ENCODE data around the gene ZBTB20. TPM values are rescaled to one million over a fixed set of nuclear protein-coding genes. Genes with fewer than 3 reads are reported as not detected.

Gene ZBTB20
- total and polyA plus RNA-seq, 8 donors: 0.15 to 149 (median 38.5) TPM

- Histone ChIP-seq H3K27me3 (no peaks in the 10 kb centered on the region), H3K4me3 (no peak overlapping the region), H3K9me3 (no peaks in the 10 kb centered on the region), H3K36me3 (peaks cover 0 to 15% (median 9%) of the 10 kb centered on the region in 4 donors), H3K27ac (no peak overlapping the region), H3K4me1 (peaks cover 0 to 8% (median 4%) of the 10 kb centered on the region in 4 donors)
- intact Hi-C loops (cut with DNase I; ENCODE audit: low total_unique reads): no loop called here
- WGBS, 5 donors: 62 to 80% (median 65%) methylated on average over 5 of the region's 5 CpGs
- TF ChIP-seq POLR2AphosphoS5 (IDR thresholded peaks at IDR 0.05) (no peak), EP300 (IDR thresholded peaks at IDR 0.05) (no peak), POLR2A (IDR thresholded peaks at IDR 0.05) (no peak), CTCF (IDR thresholded peaks at IDR 0.05) (no peak)
- DNase-seq: no peak
Observed at GRCh38 chr3:115108614-115109013, 38.5 kb downstream of the ZBTB20 start.

DNA sequence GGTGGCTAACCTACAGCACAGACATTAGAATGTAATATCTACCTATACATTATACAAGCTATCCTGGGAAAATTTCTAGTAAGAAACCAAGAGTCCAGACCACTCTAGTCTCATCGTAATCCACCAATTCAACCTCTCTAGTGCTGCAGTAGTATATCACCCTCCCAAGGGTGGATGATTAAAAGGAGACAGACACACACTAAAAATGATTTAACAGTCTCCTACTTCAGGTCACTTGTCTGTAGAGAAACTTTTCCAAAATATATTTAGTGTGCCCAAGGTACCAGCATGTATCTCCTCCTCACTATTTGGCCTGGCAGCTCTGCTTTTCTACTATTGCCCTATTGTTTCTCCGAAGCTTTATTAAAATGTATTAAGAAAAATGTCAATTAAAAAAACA, 45.0 kb downstream of the ZBTB20 start:
- no peak for TF ChIP-seq POLR2AphosphoS5 (IDR thresholded peaks at IDR 0.05)
- no peak for TF ChIP-seq CTCF (IDR thresholded peaks at IDR 0.05)
- TF ChIP-seq EP300 (IDR thresholded peaks at IDR 0.05): no peak
- no peak for TF ChIP-seq POLR2A (IDR thresholded peaks at IDR 0.05)
- no peak for DNase-seq
- no peaks in the 10 kb centered on the region for H3K9me3 ChIP-seq
- H3K27ac ChIP-seq: no peak overlapping the region
- no peaks in the 10 kb centered on the region for H3K27me3 ChIP-seq
- WGBS, 5 donors: 97 to 100% (median 98%) methylated on average over 2 of the region's 2 CpGs
- peaks cover 5 to 43% (median 25%) of the 10 kb centered on the region in 4 donors for H3K4me1 ChIP-seq
- intact Hi-C loops (cut with DNase I; ENCODE audit: low total_unique reads): no loop called here
- no peak overlapping the region for H3K4me3 ChIP-seq
- H3K36me3 ChIP-seq: peaks cover 0 to 10% (median 0%) of the 10 kb centered on the region in 4 donors

DNA sequence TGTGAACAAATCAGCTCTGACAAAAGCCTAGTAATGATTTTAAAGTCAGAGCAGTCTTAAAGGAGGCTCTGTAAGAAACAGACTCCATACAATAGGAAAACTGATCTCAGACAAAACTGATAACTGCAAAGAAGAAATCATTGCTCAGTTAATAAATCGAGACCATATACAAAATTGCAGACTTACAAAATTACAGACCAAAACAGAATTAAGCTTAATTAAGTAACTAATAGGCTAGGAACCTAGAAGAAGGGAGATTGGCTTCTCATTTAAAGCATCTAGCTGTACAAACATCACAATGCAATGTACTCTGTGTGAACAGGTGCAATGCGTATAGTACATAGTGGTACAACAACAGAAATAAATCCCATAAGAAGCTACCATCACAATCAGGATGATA, 46.3 kb downstream of the ZBTB20 start:
- intact Hi-C loops (cut with DNase I; ENCODE audit: low total_unique reads): no loop called here
- Histone ChIP-seq H3K4me3 (peak overlapping the region; percentile 38 to 45 (median 42)), H3K4me1 (peaks cover 5 to 56% (median 29%) of the 10 kb centered on the region in 4 donors), H3K27me3 (no peaks in the 10 kb centered on the region), H3K36me3 (peaks cover 0 to 10% (median 0%) of the 10 kb centered on the region in 4 donors), H3K27ac (peak overlapping the region in 4 of 5 donors; percentile 72 to 84 (median 80)), H3K9me3 (no peaks in the 10 kb centered on the region)
- DNase-seq: no peak
- WGBS, 5 donors: 25 to 48% (median 31%) methylated on average over 2 of the region's 2 CpGs
- no peak for TF ChIP-seq EP300 (IDR thresholded peaks at IDR 0.05)

DNA sequence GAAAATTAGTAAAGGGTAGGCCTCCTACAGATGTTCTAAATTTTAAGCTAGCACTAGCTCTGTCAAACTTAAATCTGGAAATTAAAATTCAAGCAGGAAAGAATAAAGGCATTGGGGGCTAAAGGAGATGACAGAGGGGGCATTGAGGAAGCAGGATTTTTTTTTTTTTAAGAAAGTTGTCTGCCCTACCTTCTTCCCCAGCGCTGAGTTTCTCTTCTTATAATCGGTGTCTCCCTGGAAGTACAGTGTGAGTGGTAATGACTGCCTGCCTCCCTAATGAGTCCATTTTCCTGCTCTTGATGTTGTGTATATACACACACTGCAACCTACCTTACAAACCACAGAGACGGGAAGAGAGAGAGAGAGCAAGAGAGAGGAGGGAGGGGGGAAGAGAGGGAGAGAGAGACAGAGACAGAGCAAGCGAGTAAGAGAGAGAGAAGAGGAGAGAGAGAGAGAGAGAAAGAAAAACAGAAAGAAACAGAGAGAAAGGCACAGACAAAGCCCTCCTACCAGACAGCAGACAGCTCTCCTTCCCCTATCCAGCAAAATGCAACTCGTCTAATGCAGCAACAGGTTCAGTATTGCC, 47.0 kb downstream of the ZBTB20 start:
- intact Hi-C loops (cut with DNase I; ENCODE audit: low total_unique reads): no loop called here
- DNase-seq: peak in 1 of 2 donors; percentile 81
- H3K27me3 ChIP-seq: no peaks in the 10 kb centered on the region

More for the DNA sequence above, 47.0 kb downstream of the ZBTB20 start:
- Histone ChIP-seq H3K27ac (peak overlapping the region; percentile 72 to 88 (median 81)), H3K9me3 (no peaks in the 10 kb centered on the region), H3K36me3 (peaks cover 0 to 10% (median 0%) of the 10 kb centered on the region in 4 donors), H3K4me1 (peaks cover 5 to 63% (median 33%) of the 10 kb centered on the region in 4 donors), H3K4me3 (peak overlapping the region; percentile 38 to 45 (median 42))
- 1 to 7% (median 2%) methylated on average over 5 of the region's 5 CpGs for WGBS, 5 donors
- TF ChIP-seq CTCF (IDR thresholded peaks at IDR 0.05): no peak
- peak in 2 of 3 donors; percentile 27 to 56 for TF ChIP-seq POLR2AphosphoS5 (IDR thresholded peaks at IDR 0.05)

Data from stomach (tissue), 9 donors.